Measurements from ENCODE around the gene INPP5F. TPM values are rescaled to one million over a fixed set of nuclear protein-coding genes. Genes with fewer than 3 reads are reported as not detected.

The INPP5F gene
- total and polyA plus RNA-seq, 2 of the 13 experiments (the other 11 are each of a cell fraction or from before 2014, with no cell fraction given), result 12.5 to 15.7 TPM

DNA sequence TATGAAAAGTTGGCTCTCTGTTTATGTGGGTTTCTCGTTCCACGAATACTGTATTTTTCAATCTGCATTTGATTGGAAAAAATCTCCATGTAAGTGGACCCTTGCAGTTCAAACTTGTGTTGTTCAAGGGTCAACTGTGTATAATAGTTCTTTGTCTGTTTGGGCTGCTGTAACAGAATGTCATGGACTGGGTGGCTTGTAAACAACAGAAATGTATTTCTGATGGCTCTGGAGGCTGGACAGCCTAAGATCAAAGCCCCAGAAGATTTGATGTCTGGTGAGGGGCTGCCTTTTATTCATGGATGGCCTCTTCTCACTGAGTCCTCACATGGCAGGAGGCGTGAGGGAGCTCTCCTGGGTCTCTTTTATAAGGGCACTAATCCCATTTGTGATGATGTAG, 36.2 kb downstream of the INPP5F start (continued):
- 0 out of 2 replicates have a peak, but pooled peaks have one; percentile 20 for TF ChIP-seq ZNF263 (CRISPR knock-in tag; IDR thresholded peaks at IDR 0.05)
- no peak; the same call in 1 of the 2 replicates for TF ChIP-seq ZNF644 (CRISPR knock-in tag; IDR thresholded peaks at IDR 0.05; ENCODE audit: low read depth)
- TF ChIP-seq HOXA3 (CRISPR knock-in tag; IDR thresholded peaks at IDR 0.05), result peak; percentile 21; the same call in 1 of the 2 replicates
- no peak for TF ChIP-seq SETDB1 (CRISPR knock-in tag; IDR thresholded peaks at IDR 0.05; ENCODE audit: borderline replicate concordance)
- no peak for TF ChIP-seq ARID2 (CRISPR knock-in tag; IDR thresholded peaks at IDR 0.05; ENCODE audit: borderline replicate concordance)
- no peak for TF ChIP-seq SAFB2 (CRISPR knock-in tag; IDR thresholded peaks at IDR 0.05; ENCODE audit: borderline replicate concordance, low read depth)
- TF ChIP-seq ETV5 (CRISPR knock-in tag; IDR thresholded peaks at IDR 0.05; ENCODE audit: borderline replicate concordance), result no peak
- TF ChIP-seq ZNF367 (CRISPR knock-in tag; IDR thresholded peaks at IDR 0.05; ENCODE audit: borderline replicate concordance), result no peak
- no peak for TF ChIP-seq ZNF720 (CRISPR knock-in tag; IDR thresholded peaks at IDR 0.05)
- TF ChIP-seq, protein P1, sequence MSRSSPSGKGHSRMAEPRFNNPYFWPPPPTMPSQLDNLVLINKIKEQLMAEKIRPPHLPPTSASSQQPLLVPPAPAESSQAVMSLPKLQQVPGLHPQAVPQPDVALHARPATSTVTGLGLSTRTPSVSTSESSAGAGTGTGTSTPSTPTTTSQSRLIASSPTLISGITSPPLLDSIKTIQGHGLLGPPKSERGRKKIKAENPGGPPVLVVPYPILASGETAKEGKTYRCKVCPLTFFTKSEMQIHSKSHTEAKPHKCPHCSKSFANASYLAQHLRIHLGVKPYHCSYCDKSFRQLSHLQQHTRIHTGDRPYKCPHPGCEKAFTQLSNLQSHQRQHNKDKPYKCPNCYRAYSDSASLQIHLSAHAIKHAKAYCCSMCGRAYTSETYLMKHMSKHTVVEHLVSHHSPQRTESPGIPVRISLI (CRISPR knock-in tag; IDR thresholded peaks at IDR 0.05; ENCODE audit: borderline replicate concordance), result no peak
- no peak; the same call in 1 of the 2 replicates for TF ChIP-seq HDAC1 (CRISPR knock-in tag; IDR thresholded peaks at IDR 0.05)
- no peak for TF ChIP-seq EHMT2 (IDR thresholded peaks at IDR 0.05; ENCODE audit: borderline replicate concordance, low read depth, low read length)
- 0 out of 2 replicates have a peak, but pooled peaks have one; percentile 23 for TF ChIP-seq RCOR2 (CRISPR knock-in tag; IDR thresholded peaks at IDR 0.05)
- TF ChIP-seq, protein P2, sequence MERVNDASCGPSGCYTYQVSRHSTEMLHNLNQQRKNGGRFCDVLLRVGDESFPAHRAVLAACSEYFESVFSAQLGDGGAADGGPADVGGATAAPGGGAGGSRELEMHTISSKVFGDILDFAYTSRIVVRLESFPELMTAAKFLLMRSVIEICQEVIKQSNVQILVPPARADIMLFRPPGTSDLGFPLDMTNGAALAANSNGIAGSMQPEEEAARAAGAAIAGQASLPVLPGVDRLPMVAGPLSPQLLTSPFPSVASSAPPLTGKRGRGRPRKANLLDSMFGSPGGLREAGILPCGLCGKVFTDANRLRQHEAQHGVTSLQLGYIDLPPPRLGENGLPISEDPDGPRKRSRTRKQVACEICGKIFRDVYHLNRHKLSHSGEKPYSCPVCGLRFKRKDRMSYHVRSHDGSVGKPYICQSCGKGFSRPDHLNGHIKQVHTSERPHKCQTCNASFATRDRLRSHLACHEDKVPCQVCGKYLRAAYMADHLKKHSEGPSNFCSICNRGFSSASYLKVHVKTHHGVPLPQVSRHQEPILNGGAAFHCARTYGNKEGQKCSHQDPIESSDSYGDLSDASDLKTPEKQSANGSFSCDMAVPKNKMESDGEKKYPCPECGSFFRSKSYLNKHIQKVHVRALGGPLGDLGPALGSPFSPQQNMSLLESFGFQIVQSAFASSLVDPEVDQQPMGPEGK (CRISPR knock-in tag; IDR thresholded peaks at IDR 0.05), result peak; percentile 33; the same call in 1 of the 2 replicates
- no peak for TF ChIP-seq ZNF138 (CRISPR knock-in tag; IDR thresholded peaks at IDR 0.05; ENCODE audit: low read depth)
- no peak for TF ChIP-seq ZMAT3 (CRISPR knock-in tag; conservative IDR thresholded peaks at IDR 0.05)
- no peak for TF ChIP-seq ZSCAN21 (CRISPR knock-in tag; IDR thresholded peaks at IDR 0.05; ENCODE audit: borderline replicate concordance)
- peak; percentile 26; the same call in 1 of the 2 replicates for TF ChIP-seq TBX2 (CRISPR knock-in tag; IDR thresholded peaks at IDR 0.05; ENCODE audit: borderline replicate concordance)
- no peak for TF ChIP-seq ZNF816 (CRISPR knock-in tag; IDR thresholded peaks at IDR 0.05; ENCODE audit: borderline replicate concordance)
- no peak for TF ChIP-seq MEIS1 (CRISPR knock-in tag; IDR thresholded peaks at IDR 0.05; ENCODE audit: borderline replicate concordance)
- no peak for TF ChIP-seq ZNF547 (CRISPR knock-in tag; IDR thresholded peaks at IDR 0.05)
- no peak for TF ChIP-seq NFIC (IDR thresholded peaks at IDR 0.05; ENCODE audit: low read length)
- TF ChIP-seq TCF7 (IDR thresholded peaks at IDR 0.05; ENCODE audit: low read depth), result peak; percentile 84
- no peak for TF ChIP-seq ZNF430 (CRISPR knock-in tag; IDR thresholded peaks at IDR 0.05)
- TF ChIP-seq, protein P3, sequence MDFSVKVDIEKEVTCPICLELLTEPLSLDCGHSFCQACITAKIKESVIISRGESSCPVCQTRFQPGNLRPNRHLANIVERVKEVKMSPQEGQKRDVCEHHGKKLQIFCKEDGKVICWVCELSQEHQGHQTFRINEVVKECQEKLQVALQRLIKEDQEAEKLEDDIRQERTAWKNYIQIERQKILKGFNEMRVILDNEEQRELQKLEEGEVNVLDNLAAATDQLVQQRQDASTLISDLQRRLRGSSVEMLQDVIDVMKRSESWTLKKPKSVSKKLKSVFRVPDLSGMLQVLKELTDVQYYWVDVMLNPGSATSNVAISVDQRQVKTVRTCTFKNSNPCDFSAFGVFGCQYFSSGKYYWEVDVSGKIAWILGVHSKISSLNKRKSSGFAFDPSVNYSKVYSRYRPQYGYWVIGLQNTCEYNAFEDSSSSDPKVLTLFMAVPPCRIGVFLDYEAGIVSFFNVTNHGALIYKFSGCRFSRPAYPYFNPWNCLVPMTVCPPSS (IDR thresholded peaks at IDR 0.05), result no peak
- TF ChIP-seq TEAD2 (CRISPR knock-in tag; IDR thresholded peaks at IDR 0.05), result no peak
- TF ChIP-seq SRSF4 (IDR thresholded peaks at IDR 0.05; ENCODE audit: low read depth, low read length, poor library complexity, severe bottlenecking), result no peak
- TF ChIP-seq NONO (IDR thresholded peaks at IDR 0.05), result no peak
- no peak for TF ChIP-seq NONO (CRISPR knock-in tag; conservative IDR thresholded peaks at IDR 0.05)
